DOHH2 (cell line): ENCODE results near the gene FXR2.

Experiments
- H3F3A ChIP-seq: fragments of 200-600 bp; sonication (generic), shearing (Covaris generic); 2 replicates; pipeline ENCODE4 v1.6.0; 2016; ENCODE audit warnings: antibody characterized with exemption, mild to moderate bottlenecking; ENCODE audit not compliant: control insufficient read depth, insufficient read depth
- H3K27ac ChIP-seq: fragments of 200-600 bp; sonication (generic); 2 replicates; pipeline ENCODE4 v1.5.1; 2014; ENCODE audit warnings: low read depth, mild to moderate bottlenecking, low read length, moderate library complexity
- H3K27me3 ChIP-seq: fragments of 200-600 bp; sonication (generic); 2 replicates; pipeline ENCODE4 v1.6.1; 2014; ENCODE audit warnings: mild to moderate bottlenecking, low read length, mixed read lengths; ENCODE audit not compliant: control insufficient read depth
- H3K36me3 ChIP-seq: fragments of 200-600 bp; sonication (generic); 2 replicates; pipeline ENCODE4 v1.6.1; 2014; ENCODE audit warnings: mild to moderate bottlenecking, low read length, moderate library complexity, mixed read lengths; ENCODE audit not compliant: control insufficient read depth
- H3K4me1 ChIP-seq: fragments of 200-600 bp; sonication (generic); 2 replicates; pipeline ENCODE4 v1.6.1; 2014; ENCODE audit warnings: mild to moderate bottlenecking, low read length, mixed read lengths; ENCODE audit not compliant: control insufficient read depth
- H3K4me2 ChIP-seq: fragments of 200-600 bp; sonication (generic); 2 replicates; pipeline ENCODE4 v1.6.0; 2014; ENCODE audit warnings: mild to moderate bottlenecking, low read length, moderate library complexity
- H3K4me3 ChIP-seq: fragments of 200-600 bp; sonication (generic); 2 replicates; pipeline ENCODE4 v1.5.1; 2014; ENCODE audit warnings: mild to moderate bottlenecking, low read length, mixed read lengths
- H3K79me2 ChIP-seq: fragments of 200-600 bp; sonication (generic); 2 replicates; pipeline ENCODE4 v1.6.1; 2014; ENCODE audit warnings: mild to moderate bottlenecking, low read length, mixed read lengths; ENCODE audit not compliant: control insufficient read depth
- H3K9me2 ChIP-seq: fragments of 200-600 bp; sonication (generic); replicated peaks from 2 replicates; pipeline ENCODE4 v1.6.1; 2014; ENCODE audit warnings: mild to moderate bottlenecking, low read length, mixed read lengths; ENCODE audit not compliant: control insufficient read depth
- H3K9me3 ChIP-seq: fragments of 200-600 bp; sonication (generic); 2 replicates; pipeline ENCODE4 v1.6.1; 2014; ENCODE audit warnings: antibody characterized with exemption, low read length, mixed read lengths; ENCODE audit not compliant: control insufficient read depth, insufficient read depth
- H4K20me1 ChIP-seq: fragments of 200-600 bp; sonication (generic); 2 replicates; pipeline ENCODE4 v1.6.0; 2014; ENCODE audit warnings: low read depth, mild to moderate bottlenecking, antibody characterized with exemption, low read length, moderate library complexity; ENCODE audit not compliant: control insufficient read depth, insufficient read depth
- CTCF ChIP-seq: fragments of 200-600 bp; sonication (generic); IDR thresholded peaks from one replicate; pipeline ENCODE4 v1.5.1; 2014; ENCODE audit warnings: antibody characterized with exemption, mild to moderate bottlenecking, low read depth, low read length; ENCODE audit not compliant: poor library complexity, severe bottlenecking
- EZH2phosphoT487 ChIP-seq: fragments of 200-600 bp; sonication (generic); IDR thresholded peaks from 2 replicates; pipeline ENCODE4 v1.6.1; 2017; ENCODE audit warnings: borderline replicate concordance, mild to moderate bottlenecking, antibody characterized with exemption, low read length, moderate library complexity, mixed read lengths

The FXR2 gene

GRCh38 chr17:7592422-7593021, 22.2 kb downstream of the FXR2 start:
- no peaks in the 10 kb centered on the region for H3K9me3 ChIP-seq
- H3K79me2 ChIP-seq: no peaks in the 10 kb centered on the region
- H3K4me1 ChIP-seq: no peaks in the 10 kb centered on the region
- H3K36me3 ChIP-seq: peaks cover 89% of the 10 kb centered on the region
- H3K27me3 ChIP-seq: no peaks in the 10 kb centered on the region
- no peak for TF ChIP-seq CTCF
- TF ChIP-seq EZH2phosphoT487: no peak
- H3K4me2 ChIP-seq: no peak overlapping the region
- H3K9me2 ChIP-seq: no peaks in the 10 kb centered on the region
- peaks cover 3% of the 10 kb centered on the region; the same call in 1 of the 2 replicates for H3F3A ChIP-seq
- H4K20me1 ChIP-seq: no peaks in the 10 kb centered on the region
- no peak overlapping the region for H3K4me3 ChIP-seq
- H3K27ac ChIP-seq: no peak overlapping the region

GRCh38 chr17:7591596-7591995, 23.1 kb downstream of the FXR2 start:
- Histone ChIP-seq H3K9me2 (no peaks in the 10 kb centered on the region), H3K9me3 (no peaks in the 10 kb centered on the region), H3K79me2 (peaks cover under 1% of the 10 kb centered on the region; the same call in 1 of the 2 replicates), H3K36me3 (peaks cover 91% of the 10 kb centered on the region), H3K4me1 (no peaks in the 10 kb centered on the region), H3F3A (peaks cover 3% of the 10 kb centered on the region; the same call in 1 of the 2 replicates), H3K4me3 (no peak overlapping the region), H3K27me3 (no peaks in the 10 kb centered on the region), H3K4me2 (no peak overlapping the region), H4K20me1 (no peaks in the 10 kb centered on the region), H3K27ac (no peak overlapping the region)
- TF ChIP-seq EZH2phosphoT487 (no peak), CTCF (no peak)

- peaks cover 3% of the 10 kb centered on the region; the same call in 1 of the 2 replicates for H3F3A ChIP-seq
- H4K20me1 ChIP-seq: no peaks in the 10 kb centered on the region
- H3K9me3 ChIP-seq: no peaks in the 10 kb centered on the region
- H3K9me2 ChIP-seq: no peaks in the 10 kb centered on the region
- H3K79me2 ChIP-seq: peaks cover 8% of the 10 kb centered on the region
- TF ChIP-seq EZH2phosphoT487 (no peak), CTCF (no peak)
- H3K27me3 ChIP-seq: no peaks in the 10 kb centered on the region
- H3K4me2 ChIP-seq: no peak overlapping the region
- H3K4me3 ChIP-seq: no peak overlapping the region
- no peak overlapping the region for H3K27ac ChIP-seq
- peaks cover 89% of the 10 kb centered on the region for H3K36me3 ChIP-seq
- peaks cover 2% of the 10 kb centered on the region for H3K4me1 ChIP-seq
Measured at GRCh38 chr17:7590743-7591142, 24.0 kb downstream of the FXR2 start.
